ENCODE data around the gene BMP2K.

The BMP2K gene

GRCh38 chr4:78803983-78804382 is 27.8 kb downstream of the BMP2K start:
- Histone ChIP-seq H3K79me2 (no peaks in the 10 kb centered on the region), H3K4me1 (no peaks in the 10 kb centered on the region), H3K9me3 (ENCODE audit: control insufficient read depth, low read length) (no peaks in the 10 kb centered on the region), H3K36me3 (ENCODE audit: control insufficient read depth, insufficient read depth, low read length) (no peaks in the 10 kb centered on the region), H3K4me2 (ENCODE audit: low read length) (no peak overlapping the region), H3K27me3 (ENCODE audit: control insufficient read depth, insufficient read depth, low read length) (no peaks in the 10 kb centered on the region), H3K9ac (no peak overlapping the region), H3K27ac (no peak overlapping the region), H2AFZ (no peak overlapping the region), H3K4me3 (ENCODE audit: low read depth, low read length) (no peak overlapping the region)
- TF ChIP-seq CTCF (IDR thresholded peaks at IDR 0.05) = no peak

GRCh38 chr4:78806943-78807460 is 30.9 kb downstream of the BMP2K start:
- no peak overlapping the region for H3K4me3 ChIP-seq (ENCODE audit: low read depth, low read length)
- H3K9me3 ChIP-seq (ENCODE audit: control insufficient read depth, low read length) = no peaks in the 10 kb centered on the region
- no peak overlapping the region for H3K27ac ChIP-seq
- no peak overlapping the region for H2AFZ ChIP-seq
- H3K79me2 ChIP-seq = no peaks in the 10 kb centered on the region
- no peaks in the 10 kb centered on the region for H3K27me3 ChIP-seq (ENCODE audit: control insufficient read depth, insufficient read depth, low read length)
- no peak overlapping the region for H3K4me2 ChIP-seq (ENCODE audit: low read length)
- no peaks in the 10 kb centered on the region for H3K4me1 ChIP-seq
- no peaks in the 10 kb centered on the region for H3K36me3 ChIP-seq (ENCODE audit: control insufficient read depth, insufficient read depth, low read length)
- H3K9ac ChIP-seq = no peak overlapping the region
- TF ChIP-seq CTCF (IDR thresholded peaks at IDR 0.05) = no peak

- no peaks in the 10 kb centered on the region for H3K79me2 ChIP-seq
- no peak overlapping the region for H3K4me2 ChIP-seq (ENCODE audit: low read length)
- TF ChIP-seq CTCF (IDR thresholded peaks at IDR 0.05) = no peak
- no peak overlapping the region for H3K9ac ChIP-seq
- H3K4me1 ChIP-seq = no peaks in the 10 kb centered on the region
- no peak overlapping the region for H3K4me3 ChIP-seq (ENCODE audit: low read depth, low read length)
- no peak overlapping the region for H2AFZ ChIP-seq
- no peaks in the 10 kb centered on the region for H3K9me3 ChIP-seq (ENCODE audit: control insufficient read depth, low read length)
- no peaks in the 10 kb centered on the region for H3K27me3 ChIP-seq (ENCODE audit: control insufficient read depth, insufficient read depth, low read length)
- H3K27ac ChIP-seq = no peak overlapping the region
- no peaks in the 10 kb centered on the region for H3K36me3 ChIP-seq (ENCODE audit: control insufficient read depth, insufficient read depth, low read length)
These were observed 33.1 kb downstream of the BMP2K start for GRCh38 chr4:78809295-78809694.

GRCh38 chr4:78809928-78810835 is 34.0 kb downstream of the BMP2K start:
- Histone ChIP-seq H3K27me3 (ENCODE audit: control insufficient read depth, insufficient read depth, low read length) (no peaks in the 10 kb centered on the region), H3K4me3 (ENCODE audit: low read depth, low read length) (no peak overlapping the region), H3K4me2 (ENCODE audit: low read length) (no peak overlapping the region), H3K9ac (no peak overlapping the region), H3K27ac (no peak overlapping the region), H3K36me3 (ENCODE audit: control insufficient read depth, insufficient read depth, low read length) (no peaks in the 10 kb centered on the region), H3K9me3 (ENCODE audit: control insufficient read depth, low read length) (no peaks in the 10 kb centered on the region), H3K79me2 (no peaks in the 10 kb centered on the region), H3K4me1 (no peaks in the 10 kb centered on the region), H2AFZ (no peak overlapping the region)
- no peak for TF ChIP-seq CTCF (IDR thresholded peaks at IDR 0.05)

All from parathyroid adenoma (tissue), 2 donors.